ENCODE data around the gene KCNJ9.

DNA sequence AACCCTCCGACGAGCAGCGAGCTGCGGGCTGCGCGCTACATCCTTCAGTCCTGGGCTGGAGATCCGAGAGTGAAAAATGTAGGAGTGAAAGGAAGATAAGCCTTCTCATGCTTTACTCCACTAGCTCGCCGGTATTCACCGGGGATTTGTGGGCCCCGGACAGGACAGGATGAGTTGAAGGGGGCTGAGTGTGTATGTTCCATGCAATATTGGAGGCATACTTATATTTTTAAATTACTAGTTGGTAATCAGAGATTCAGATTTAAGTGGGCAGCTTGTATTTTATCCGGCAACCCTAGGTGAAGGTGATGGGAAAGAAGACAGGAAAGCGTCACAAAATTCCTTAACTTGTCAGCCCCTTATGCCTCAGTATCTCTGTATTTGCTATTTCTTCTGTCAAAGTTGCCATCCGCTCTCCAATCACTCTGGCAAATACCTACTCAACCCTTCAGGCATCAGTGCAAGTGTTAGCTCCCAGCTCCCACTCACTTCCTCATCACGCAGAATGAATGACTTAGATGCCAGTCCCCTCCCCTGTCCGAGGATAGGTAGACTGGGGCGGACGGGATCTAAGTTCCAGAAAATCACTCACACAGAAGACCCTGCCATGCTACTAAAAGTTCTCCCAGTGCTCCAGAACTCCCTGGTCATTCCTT lies 49.0 kb upstream of the KCNJ9 start:
- TF ChIP-seq, protein P1, sequence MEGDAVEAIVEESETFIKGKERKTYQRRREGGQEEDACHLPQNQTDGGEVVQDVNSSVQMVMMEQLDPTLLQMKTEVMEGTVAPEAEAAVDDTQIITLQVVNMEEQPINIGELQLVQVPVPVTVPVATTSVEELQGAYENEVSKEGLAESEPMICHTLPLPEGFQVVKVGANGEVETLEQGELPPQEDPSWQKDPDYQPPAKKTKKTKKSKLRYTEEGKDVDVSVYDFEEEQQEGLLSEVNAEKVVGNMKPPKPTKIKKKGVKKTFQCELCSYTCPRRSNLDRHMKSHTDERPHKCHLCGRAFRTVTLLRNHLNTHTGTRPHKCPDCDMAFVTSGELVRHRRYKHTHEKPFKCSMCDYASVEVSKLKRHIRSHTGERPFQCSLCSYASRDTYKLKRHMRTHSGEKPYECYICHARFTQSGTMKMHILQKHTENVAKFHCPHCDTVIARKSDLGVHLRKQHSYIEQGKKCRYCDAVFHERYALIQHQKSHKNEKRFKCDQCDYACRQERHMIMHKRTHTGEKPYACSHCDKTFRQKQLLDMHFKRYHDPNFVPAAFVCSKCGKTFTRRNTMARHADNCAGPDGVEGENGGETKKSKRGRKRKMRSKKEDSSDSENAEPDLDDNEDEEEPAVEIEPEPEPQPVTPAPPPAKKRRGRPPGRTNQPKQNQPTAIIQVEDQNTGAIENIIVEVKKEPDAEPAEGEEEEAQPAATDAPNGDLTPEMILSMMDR (IDR thresholded peaks at IDR 0.05), result no peak
- TF ChIP-seq POLR2A (IDR thresholded peaks at IDR 0.05), result no peak
